Measurements from ENCODE around the gene UQCR11.

DNA sequence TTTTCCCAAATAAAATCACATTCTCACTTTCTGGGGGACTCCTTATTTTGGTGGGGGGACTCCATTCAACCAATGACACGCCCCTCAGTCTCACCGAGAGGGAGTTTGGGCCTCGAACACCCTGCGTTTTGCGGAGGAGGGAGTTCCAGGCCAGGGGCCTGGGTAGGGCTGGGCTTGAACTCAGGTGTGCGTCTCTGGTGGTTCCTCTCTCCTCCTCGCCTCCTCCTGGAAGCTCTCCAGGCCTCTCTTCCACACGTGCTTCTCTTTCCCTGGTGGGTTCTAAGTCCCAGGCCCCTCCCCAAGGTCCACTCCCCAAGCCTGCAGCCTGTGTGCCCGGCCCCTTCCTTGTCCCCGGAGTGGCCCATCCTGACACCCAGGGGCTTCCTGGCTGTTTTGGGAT, 51.8 kb downstream of the UQCR11 start:
- TF ChIP-seq EZH2 (IDR thresholded peaks at IDR 0.05) (no peak), POLR2AphosphoS5 (IDR thresholded peaks at IDR 0.05; ENCODE audit: borderline replicate concordance, low read depth, low read length) (no peak)

All from SK-N-MC (cell line).